Measurements from ENCODE around the gene COX10.
"Not testable (repeated sequence)": the region's sequence is repeated elsewhere in the genome, so short reads cannot be mapped to it uniquely, and the experiment has no call there.

Gene COX10
- 22.8 to 29.3 reads per million in 2 experiments for total RNA-seq

- peak; percentile 74 for DNase-seq (ENCODE audit: low read depth)
Observed at GRCh38 chr17:14069251-14070021, at the start of gene COX10. Gene COX10, plus strand, starts transcription at chr17:14069504. Its CDS starts 102 bp downstream, at chr17:14069606.

- not testable (repeated sequence) for DNase-seq (ENCODE audit: low read depth)
Observed at GRCh38 chr17:14021651-14022294, 47.5 kb upstream of the COX10 start.

- DNase-seq (ENCODE audit: low read depth), result not testable (repeated sequence)
Observed at GRCh38 chr17:14029755-14030154, 39.5 kb upstream of the COX10 start.

- DNase-seq (ENCODE audit: low read depth), result no peak
Observed at GRCh38 chr17:14032234-14032633, 37.1 kb upstream of the COX10 start.

GRCh38 chr17:14033166-14033565 is 36.1 kb upstream of the COX10 start:
- no peak for DNase-seq (ENCODE audit: low read depth)

GRCh38 chr17:14037453-14037852 is 31.9 kb upstream of the COX10 start:
- no peak for DNase-seq (ENCODE audit: low read depth)

- no peak for DNase-seq (ENCODE audit: low read depth)
Observed at GRCh38 chr17:14038206-14038605, 31.1 kb upstream of the COX10 start.

GRCh38 chr17:14042411-14042810 is 26.9 kb upstream of the COX10 start:
- DNase-seq (ENCODE audit: low read depth), result no peak

- no peak for DNase-seq (ENCODE audit: low read depth)
Observed at GRCh38 chr17:14044702-14045101, 24.6 kb upstream of the COX10 start.

- no peak for DNase-seq (ENCODE audit: low read depth)
Observed at GRCh38 chr17:14046978-14047377, 22.3 kb upstream of the COX10 start.

GRCh38 chr17:14047591-14047990 is 21.7 kb upstream of the COX10 start:
- DNase-seq (ENCODE audit: low read depth), result no peak

GRCh38 chr17:14048169-14048568 is 21.1 kb upstream of the COX10 start:
- DNase-seq (ENCODE audit: low read depth), result no peak

GRCh38 chr17:14050616-14051015 is 18.7 kb upstream of the COX10 start:
- no peak for DNase-seq (ENCODE audit: low read depth)

GRCh38 chr17:14051692-14052091 is 17.6 kb upstream of the COX10 start:
- no peak for DNase-seq (ENCODE audit: low read depth)

- DNase-seq (ENCODE audit: low read depth), result no peak
Observed at GRCh38 chr17:14052886-14053615, 16.3 kb upstream of the COX10 start.

GRCh38 chr17:14057591-14057990 is 11.7 kb upstream of the COX10 start:
- DNase-seq (ENCODE audit: low read depth), result no peak

- DNase-seq (ENCODE audit: low read depth), result no peak
Observed at GRCh38 chr17:14058051-14058450, 11.3 kb upstream of the COX10 start.

GRCh38 chr17:14060706-14061105 is 8.6 kb upstream of the COX10 start:
- DNase-seq (ENCODE audit: low read depth), result no peak

- DNase-seq (ENCODE audit: low read depth), result no peak
Observed at GRCh38 chr17:14061666-14062560, 7.4 kb upstream of the COX10 start.

- no peak for DNase-seq (ENCODE audit: low read depth)
Observed at GRCh38 chr17:14067347-14067746, 2.0 kb upstream of the COX10 start.

- DNase-seq (ENCODE audit: low read depth), result no peak
Observed at GRCh38 chr17:14068542-14069250, 608 bp upstream of the COX10 start.

Data from T follicular helper cell (primary cell).